SK-N-SH treated with all-trans-retinoic acid at 6 μM for 48 hours (cell line): ENCODE results near the gene NOM1.
A peak's percentile ranks its signal among the peaks of the same experiment; 100 is the strongest.
"Not testable (repeated sequence)": the region's sequence is repeated elsewhere in the genome, so short reads cannot be mapped to it uniquely, and the experiment has no call there.

ENCODE experiments used
- ATAC-seq: fragments of 200-7000 bp; cut with Tn5 transposase; 3 replicates; pipeline ENCODE4 v1.9.1; 2020; ENCODE audit warnings: mild to moderate bottlenecking, moderate library complexity
- ARNTL ChIP-seq: fragments of 450-650 bp; formaldehyde crosslinking; IDR thresholded peaks from 2 replicates; pipeline ENCODE4 v1.5.0; 2020; ENCODE audit warnings: low read depth, mild to moderate bottlenecking, moderate library complexity, borderline replicate concordance
- BACH2 ChIP-seq: fragments of 250-450 bp; sonication (Bioruptor Pico); IDR thresholded peaks from 2 replicates; pipeline ENCODE4 v1.9.0; 2021; ENCODE audit warnings: mild to moderate bottlenecking, borderline replicate concordance
- CSDC2 ChIP-seq: fragments of 250-450 bp; sonication (Bioruptor Pico); IDR thresholded peaks from 2 replicates; pipeline ENCODE4 v1.5.0; 2020; ENCODE audit warnings: mild to moderate bottlenecking, moderate library complexity
- ESRRG ChIP-seq: fragments of 250-450 bp; sonication (Bioruptor Pico); IDR thresholded peaks from 2 replicates; pipeline ENCODE4 v1.6.1; 2021; ENCODE audit warnings: mild to moderate bottlenecking
- GLIS3 ChIP-seq: fragments of 250-450 bp; sonication (Bioruptor Pico); IDR thresholded peaks from 2 replicates; pipeline ENCODE4 v1.5.0; 2020; ENCODE audit warnings: mild to moderate bottlenecking, moderate library complexity
- ISL1 ChIP-seq: fragments of 250-450 bp; sonication (Bioruptor Pico); IDR thresholded peaks from 2 replicates; pipeline ENCODE4 v2.1.2; 2022; ENCODE audit warnings: mild to moderate bottlenecking, moderate library complexity
- OSR1 ChIP-seq: fragments of 250-450 bp; sonication (Bioruptor Pico); IDR thresholded peaks from 2 replicates; pipeline ENCODE4 v1.8.0; 2022; ENCODE audit warnings: moderate library complexity, mild to moderate bottlenecking, inconsistent platforms
- PPARA ChIP-seq: fragments of 250-450 bp; sonication (Bioruptor Pico); IDR thresholded peaks from 2 replicates; pipeline ENCODE4 v1.5.0; 2020; ENCODE audit warnings: mild to moderate bottlenecking, borderline replicate concordance
- RARB ChIP-seq: fragments of 250-450 bp; sonication (Bioruptor Pico); IDR thresholded peaks from 2 replicates; pipeline ENCODE4 v1.8.0; 2021; ENCODE audit warnings: mild to moderate bottlenecking, moderate library complexity
- SNAI2 ChIP-seq: fragments of 250-450 bp; sonication (Bioruptor Pico); IDR thresholded peaks from 2 replicates; pipeline ENCODE4 v1.5.0; 2020; ENCODE audit warnings: mild to moderate bottlenecking, moderate library complexity
- TCF4 ChIP-seq: fragments of 250-450 bp; sonication (Bioruptor Pico); IDR thresholded peaks from 2 replicates; pipeline ENCODE4 v1.8.0; 2021; ENCODE audit warnings: mild to moderate bottlenecking, moderate library complexity, borderline replicate concordance
- TOX ChIP-seq: fragments of 250-450 bp; sonication (Bioruptor Pico); IDR thresholded peaks from 2 replicates; pipeline ENCODE4 v1.8.0; 2021; ENCODE audit warnings: mild to moderate bottlenecking, moderate library complexity, borderline replicate concordance
- ZC3H10 ChIP-seq: fragments of 250-450 bp; sonication (Bioruptor Pico); IDR thresholded peaks from 2 replicates; pipeline ENCODE4 v1.5.1; 2021; ENCODE audit warnings: mild to moderate bottlenecking, moderate library complexity
- ZFP3 ChIP-seq: fragments of 250-450 bp; sonication (Bioruptor Pico); IDR thresholded peaks from 2 replicates; pipeline ENCODE4 v1.5.0; 2020; ENCODE audit warnings: mild to moderate bottlenecking, moderate library complexity
- ZFP30 ChIP-seq: fragments of 450-650 bp; formaldehyde crosslinking; IDR thresholded peaks from 2 replicates; pipeline ENCODE4 v1.5.0; 2022; ENCODE audit warnings: mild to moderate bottlenecking, moderate library complexity
- ZNF565 ChIP-seq: fragments of 450-650 bp; formaldehyde crosslinking; conservative IDR thresholded peaks from 2 replicates; pipeline ENCODE4 v1.5.0; 2020; ENCODE audit warnings: low read depth, mild to moderate bottlenecking, moderate library complexity
- ZNF70 ChIP-seq: fragments of 450-650 bp; formaldehyde crosslinking; IDR thresholded peaks from 2 replicates; pipeline ENCODE4 v1.5.0; 2020; ENCODE audit warnings: mild to moderate bottlenecking, moderate library complexity
- ZNF8 ChIP-seq: fragments of 450-650 bp; formaldehyde crosslinking; IDR thresholded peaks from 2 replicates; pipeline ENCODE4 v1.5.0; 2020; ENCODE audit warnings: mild to moderate bottlenecking, moderate library complexity
- TF ChIP-seq, protein P1 (sequence below): fragments of 250-450 bp; sonication (Bioruptor Pico); IDR thresholded peaks from 2 replicates; pipeline ENCODE4 v1.8.0; 2021; ENCODE audit warnings: low read depth, mild to moderate bottlenecking, moderate library complexity, borderline replicate concordance
- TF ChIP-seq, protein P2 (sequence below): fragments of 250-450 bp; sonication (Bioruptor Pico); IDR thresholded peaks from 2 replicates; pipeline ENCODE4 v1.5.1; 2021; ENCODE audit warnings: mild to moderate bottlenecking, moderate library complexity
- TF ChIP-seq, protein P3 (sequence below): fragments of 250-450 bp; sonication (Bioruptor Pico); IDR thresholded peaks from 2 replicates; pipeline ENCODE4 v1.5.1; 2020; ENCODE audit warnings: low read depth, mild to moderate bottlenecking, moderate library complexity
- TF ChIP-seq, protein P4 (sequence below): fragments of 250-450 bp; sonication (Bioruptor Pico); IDR thresholded peaks from 2 replicates; pipeline ENCODE4 v1.8.0; 2020; ENCODE audit warnings: mild to moderate bottlenecking, moderate library complexity, borderline replicate concordance

NOM1 gene

DNA sequence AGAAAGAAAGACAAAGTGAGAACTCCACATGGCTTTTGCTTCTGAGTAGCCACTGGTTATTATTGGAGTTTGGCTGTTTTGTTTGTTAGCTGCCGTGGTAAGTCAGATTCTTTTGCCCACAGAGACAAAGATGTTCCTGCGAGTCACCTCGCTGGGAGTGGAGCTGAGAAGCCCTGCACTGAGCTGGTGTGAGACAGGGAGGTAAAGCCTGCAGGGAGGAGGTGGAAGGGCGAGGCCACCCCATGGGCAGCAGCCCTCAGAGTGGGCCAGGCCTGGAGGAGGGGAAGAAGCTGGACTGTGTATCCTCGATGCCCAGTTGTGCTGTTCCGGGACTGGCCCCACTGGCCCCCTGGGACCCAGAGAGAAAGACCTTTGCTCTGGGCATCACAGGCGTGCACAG is 14.3 kb upstream of the NOM1 start:
- TF ChIP-seq, protein P1, sequence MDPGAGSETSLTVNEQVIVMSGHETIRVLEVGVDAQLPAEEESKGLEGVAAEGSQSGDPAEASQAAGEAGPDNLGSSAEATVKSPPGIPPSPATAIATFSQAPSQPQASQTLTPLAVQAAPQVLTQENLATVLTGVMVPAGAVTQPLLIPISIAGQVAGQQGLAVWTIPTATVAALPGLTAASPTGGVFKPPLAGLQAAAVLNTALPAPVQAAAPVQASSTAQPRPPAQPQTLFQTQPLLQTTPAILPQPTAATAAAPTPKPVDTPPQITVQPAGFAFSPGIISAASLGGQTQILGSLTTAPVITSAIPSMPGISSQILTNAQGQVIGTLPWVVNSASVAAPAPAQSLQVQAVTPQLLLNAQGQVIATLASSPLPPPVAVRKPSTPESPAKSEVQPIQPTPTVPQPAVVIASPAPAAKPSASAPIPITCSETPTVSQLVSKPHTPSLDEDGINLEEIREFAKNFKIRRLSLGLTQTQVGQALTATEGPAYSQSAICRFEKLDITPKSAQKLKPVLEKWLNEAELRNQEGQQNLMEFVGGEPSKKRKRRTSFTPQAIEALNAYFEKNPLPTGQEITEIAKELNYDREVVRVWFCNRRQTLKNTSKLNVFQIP, result no peak
- TF ChIP-seq, all 23 proteins: peak for 0
- ATAC-seq, result peak; percentile 33; the same call in 1 of the 3 replicates

DNA sequence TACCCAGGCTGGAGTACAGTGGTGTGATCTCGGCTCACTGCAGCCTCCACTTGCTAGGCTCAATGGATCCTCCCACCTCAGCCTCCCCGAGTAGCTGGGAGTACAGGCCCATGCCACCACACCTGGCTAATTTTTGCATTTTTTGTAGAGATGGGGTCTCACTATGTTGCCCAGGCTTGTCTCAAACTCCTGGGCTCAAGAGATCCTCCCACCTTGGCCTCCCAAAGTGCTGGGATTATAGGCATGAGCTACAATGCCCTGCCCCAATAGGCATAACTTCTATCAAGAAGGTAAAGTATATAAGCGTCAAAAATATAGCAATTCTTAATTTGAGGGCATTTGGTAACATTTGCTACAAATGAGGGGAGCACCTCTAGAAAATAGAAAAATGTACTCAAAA is 12.7 kb upstream of the NOM1 start:
- ATAC-seq, result not testable (repeated sequence)

DNA sequence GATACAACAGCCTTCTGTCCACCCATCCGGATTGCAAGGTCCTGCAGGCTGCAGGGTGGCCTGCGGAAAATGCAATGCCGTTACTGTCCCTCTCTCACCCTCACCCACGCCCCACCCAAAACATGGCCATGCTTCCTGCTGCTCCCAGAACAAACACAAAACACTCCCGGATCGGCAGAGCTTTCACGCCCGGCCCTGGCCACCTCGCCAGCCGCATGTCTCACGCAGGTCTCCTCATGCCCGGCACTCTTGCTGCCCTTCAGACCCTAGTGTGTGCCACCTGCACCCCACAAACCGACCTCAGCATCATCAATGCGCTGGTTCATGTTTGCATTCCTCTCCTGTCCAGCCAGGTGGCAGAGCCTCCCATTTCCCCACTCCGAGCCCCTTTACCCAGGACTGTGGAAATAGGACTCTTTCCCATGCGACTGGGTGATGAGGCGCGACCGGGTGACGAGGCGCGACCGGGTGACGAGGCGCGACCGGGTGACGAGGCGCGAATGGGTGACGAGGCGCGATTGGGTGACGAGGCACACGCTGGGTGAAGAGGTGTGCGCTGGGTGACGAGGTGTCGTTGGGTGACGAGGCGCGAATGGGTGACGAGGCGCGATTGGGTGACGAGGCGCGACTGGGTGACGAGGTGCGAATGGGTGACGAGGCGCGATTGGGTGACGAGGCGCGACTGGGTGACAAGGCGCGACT is 8.9 kb upstream of the NOM1 start:
- no peak for ATAC-seq
- no peak for TF ChIP-seq ESRRG
- no peak for TF ChIP-seq ZNF70 (CRISPR knock-in tag)
- no peak for TF ChIP-seq RARB

DNA sequence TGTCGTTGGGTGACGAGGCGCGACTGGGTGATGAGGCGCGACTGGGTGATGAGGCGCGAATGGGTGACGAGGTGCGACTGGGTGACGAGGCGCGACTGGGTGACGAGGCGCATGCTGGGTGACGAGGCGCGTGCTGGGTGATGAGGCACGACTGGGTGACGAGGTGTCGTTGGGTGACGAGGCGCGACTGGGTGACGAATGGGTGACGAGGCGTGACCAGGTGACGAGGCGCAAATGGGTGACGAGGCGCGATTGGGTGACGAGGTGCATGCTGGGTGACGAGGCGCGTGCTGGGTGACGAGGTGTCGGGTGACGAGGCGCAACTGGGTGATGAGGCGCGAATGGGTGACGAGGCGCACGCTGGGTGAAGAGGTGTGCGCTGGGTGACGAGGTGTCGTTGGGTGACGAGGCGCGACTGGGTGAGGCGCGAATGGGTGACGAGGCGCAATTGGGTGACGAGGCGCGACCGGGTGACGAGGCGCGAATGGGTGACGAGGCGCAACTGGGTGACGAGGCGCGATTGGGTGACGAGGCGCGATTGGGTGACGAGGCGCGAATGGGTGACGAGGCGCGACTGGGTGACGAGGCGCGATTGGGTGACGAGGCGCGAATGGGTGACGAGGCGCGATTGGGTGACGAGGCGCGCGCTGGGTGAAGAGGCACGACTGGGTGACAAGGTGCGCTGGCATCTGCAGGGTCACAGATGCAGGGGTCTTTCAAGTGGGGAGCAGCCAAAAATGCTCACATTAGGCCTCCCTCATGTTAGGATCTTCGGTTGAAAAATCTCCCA is 7.9 kb upstream of the NOM1 start:
- no peak for ATAC-seq
- no peak for TF ChIP-seq CSDC2 (CRISPR knock-in tag)
- TF ChIP-seq ZFP3 (CRISPR knock-in tag), result no peak
- no peak for TF ChIP-seq ZFP30 (CRISPR knock-in tag)
- TF ChIP-seq ARNTL (CRISPR knock-in tag), result no peak
- no peak for TF ChIP-seq GLIS3 (CRISPR knock-in tag)
- no peak for TF ChIP-seq PPARA
- no peak for TF ChIP-seq TOX
- no peak for TF ChIP-seq ISL1 (CRISPR knock-in tag)
- TF ChIP-seq SNAI2 (CRISPR knock-in tag), result no peak
- TF ChIP-seq, all 23 proteins: peak for 0

DNA sequence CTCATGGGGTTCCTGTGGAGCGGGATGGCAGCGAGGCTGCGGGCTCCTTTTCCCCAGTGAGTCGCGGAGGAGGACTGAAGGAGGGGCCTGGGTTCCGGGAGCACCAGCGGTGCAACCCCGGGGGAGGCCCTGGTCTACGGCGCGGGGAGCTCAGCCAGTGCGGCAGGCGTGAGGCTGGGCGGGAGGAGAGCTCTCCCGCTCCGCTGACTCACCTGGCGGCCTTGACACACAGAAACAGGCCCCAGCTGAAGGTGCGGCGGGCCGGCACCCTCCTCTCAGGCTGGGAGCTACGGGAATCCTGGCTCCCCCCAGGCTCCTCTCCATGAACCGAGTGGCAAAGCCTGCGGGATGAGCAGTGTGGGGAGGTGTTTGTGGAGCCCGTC is 6.8 kb upstream of the NOM1 start:
- no peak for TF ChIP-seq ZC3H10
- no peak for TF ChIP-seq BACH2 (CRISPR knock-in tag)
- TF ChIP-seq ZNF8 (CRISPR knock-in tag), result no peak
- no peak for TF ChIP-seq ARNTL (CRISPR knock-in tag)
- TF ChIP-seq ZFP30 (CRISPR knock-in tag), result no peak
- TF ChIP-seq ESRRG, result no peak
- TF ChIP-seq TCF4, result no peak
- TF ChIP-seq PPARA, result no peak
- TF ChIP-seq, protein P2, sequence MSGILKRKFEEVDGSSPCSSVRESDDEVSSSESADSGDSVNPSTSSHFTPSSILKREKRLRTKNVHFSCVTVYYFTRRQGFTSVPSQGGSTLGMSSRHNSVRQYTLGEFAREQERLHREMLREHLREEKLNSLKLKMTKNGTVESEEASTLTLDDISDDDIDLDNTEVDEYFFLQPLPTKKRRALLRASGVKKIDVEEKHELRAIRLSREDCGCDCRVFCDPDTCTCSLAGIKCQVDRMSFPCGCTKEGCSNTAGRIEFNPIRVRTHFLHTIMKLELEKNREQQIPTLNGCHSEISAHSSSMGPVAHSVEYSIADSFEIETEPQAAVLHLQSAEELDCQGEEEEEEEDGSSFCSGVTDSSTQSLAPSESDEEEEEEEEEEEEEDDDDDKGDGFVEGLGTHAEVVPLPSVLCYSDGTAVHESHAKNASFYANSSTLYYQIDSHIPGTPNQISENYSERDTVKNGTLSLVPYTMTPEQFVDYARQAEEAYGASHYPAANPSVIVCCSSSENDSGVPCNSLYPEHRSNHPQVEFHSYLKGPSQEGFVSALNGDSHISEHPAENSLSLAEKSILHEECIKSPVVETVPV (CRISPR knock-in tag), result no peak
- TF ChIP-seq CSDC2 (CRISPR knock-in tag), result no peak
- TF ChIP-seq GLIS3 (CRISPR knock-in tag), result no peak
- TF ChIP-seq, protein P3, sequence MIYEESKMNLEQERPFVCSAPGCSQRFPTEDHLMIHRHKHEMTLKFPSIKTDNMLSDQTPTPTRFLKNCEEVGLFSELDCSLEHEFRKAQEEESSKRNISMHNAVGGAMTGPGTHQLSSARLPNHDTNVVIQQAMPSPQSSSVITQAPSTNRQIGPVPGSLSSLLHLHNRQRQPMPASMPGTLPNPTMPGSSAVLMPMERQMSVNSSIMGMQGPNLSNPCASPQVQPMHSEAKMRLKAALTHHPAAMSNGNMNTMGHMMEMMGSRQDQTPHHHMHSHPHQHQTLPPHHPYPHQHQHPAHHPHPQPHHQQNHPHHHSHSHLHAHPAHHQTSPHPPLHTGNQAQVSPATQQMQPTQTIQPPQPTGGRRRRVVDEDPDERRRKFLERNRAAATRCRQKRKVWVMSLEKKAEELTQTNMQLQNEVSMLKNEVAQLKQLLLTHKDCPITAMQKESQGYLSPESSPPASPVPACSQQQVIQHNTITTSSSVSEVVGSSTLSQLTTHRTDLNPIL, result no peak
- no peak for TF ChIP-seq ISL1 (CRISPR knock-in tag)
- no peak for TF ChIP-seq ZFP3 (CRISPR knock-in tag)
- no peak for TF ChIP-seq OSR1
- TF ChIP-seq, protein P1, result no peak
- TF ChIP-seq, protein P4, sequence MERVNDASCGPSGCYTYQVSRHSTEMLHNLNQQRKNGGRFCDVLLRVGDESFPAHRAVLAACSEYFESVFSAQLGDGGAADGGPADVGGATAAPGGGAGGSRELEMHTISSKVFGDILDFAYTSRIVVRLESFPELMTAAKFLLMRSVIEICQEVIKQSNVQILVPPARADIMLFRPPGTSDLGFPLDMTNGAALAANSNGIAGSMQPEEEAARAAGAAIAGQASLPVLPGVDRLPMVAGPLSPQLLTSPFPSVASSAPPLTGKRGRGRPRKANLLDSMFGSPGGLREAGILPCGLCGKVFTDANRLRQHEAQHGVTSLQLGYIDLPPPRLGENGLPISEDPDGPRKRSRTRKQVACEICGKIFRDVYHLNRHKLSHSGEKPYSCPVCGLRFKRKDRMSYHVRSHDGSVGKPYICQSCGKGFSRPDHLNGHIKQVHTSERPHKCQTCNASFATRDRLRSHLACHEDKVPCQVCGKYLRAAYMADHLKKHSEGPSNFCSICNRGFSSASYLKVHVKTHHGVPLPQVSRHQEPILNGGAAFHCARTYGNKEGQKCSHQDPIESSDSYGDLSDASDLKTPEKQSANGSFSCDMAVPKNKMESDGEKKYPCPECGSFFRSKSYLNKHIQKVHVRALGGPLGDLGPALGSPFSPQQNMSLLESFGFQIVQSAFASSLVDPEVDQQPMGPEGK, result no peak
- TF ChIP-seq ZNF565 (CRISPR knock-in tag), result no peak
- TF ChIP-seq ZNF70 (CRISPR knock-in tag), result no peak
- TF ChIP-seq TOX, result no peak
- TF ChIP-seq, all 23 proteins: peak for 0
- ATAC-seq, result peak; percentile 12; the same call in 2 of the 3 replicates
